H9 (cell line): Measurements from ENCODE around the gene TRMT1L. TPM values are rescaled to one million over a fixed set of nuclear protein-coding genes. Genes with fewer than 3 reads are reported as not detected.

Source experiments
- DNase-seq: peaks from one replicate; pipeline ENCODE4 v3.0.0-alpha.2; 2017
- H2AFZ ChIP-seq: one replicate; pipeline ENCODE4 v1.6.1; 2013; ENCODE audit warnings: mild to moderate bottlenecking, low read length, control low read depth, moderate library complexity
- H2AK5ac ChIP-seq: 2 replicates; pipeline ENCODE4 v1.6.1; 2013; ENCODE audit warnings: low read length, control low read depth, mixed read lengths; ENCODE audit not compliant: insufficient read length
- H2BK120ac ChIP-seq: one replicate; pipeline ENCODE4 v1.6.1; 2013; ENCODE audit warnings: low read depth, mild to moderate bottlenecking, low read length, control low read depth, inconsistent platforms; ENCODE audit not compliant: poor library complexity, severe bottlenecking
- H2BK12ac ChIP-seq: 2 replicates; pipeline ENCODE4 v1.6.1; 2013; ENCODE audit warnings: low read length, control low read depth, mixed read lengths, low read depth; ENCODE audit not compliant: insufficient read length
- H2BK15ac ChIP-seq: 2 replicates; pipeline ENCODE4 v1.6.1; 2013; ENCODE audit warnings: low read depth, low read length, control low read depth
- H2BK20ac ChIP-seq: one replicate; pipeline ENCODE4 v1.6.1; 2013; ENCODE audit warnings: low read depth, mild to moderate bottlenecking, low read length, control low read depth, inconsistent platforms; ENCODE audit not compliant: poor library complexity, severe bottlenecking
- H2BK5ac ChIP-seq: 2 replicates; pipeline ENCODE4 v1.6.1; 2013; ENCODE audit warnings: low read length, control low read depth, mixed read lengths; ENCODE audit not compliant: insufficient read length
- H3K14ac ChIP-seq: 2 replicates; pipeline ENCODE4 v1.6.1; 2013; ENCODE audit warnings: low read length, control low read depth; ENCODE audit not compliant: insufficient read depth
- H3K18ac ChIP-seq: 2 replicates; pipeline ENCODE4 v1.6.1; 2013; ENCODE audit warnings: low read depth, mild to moderate bottlenecking, mixed read lengths, low read length, control low read depth; ENCODE audit not compliant: insufficient read length
- H3K23ac ChIP-seq: 2 replicates; pipeline ENCODE4 v1.6.1; 2013; ENCODE audit warnings: low read length, control low read depth, mixed read lengths, low read depth; ENCODE audit not compliant: insufficient read length
- H3K23me2 ChIP-seq: 2 replicates; pipeline ENCODE4 v1.6.1; 2013; ENCODE audit warnings: low read depth, mild to moderate bottlenecking, mixed read lengths, low read length, control low read depth; ENCODE audit not compliant: insufficient read length, poor library complexity, severe bottlenecking
- H3K27ac ChIP-seq: 2 replicates; pipeline ENCODE4 v1.5.1; 2013; ENCODE audit warnings: low read length, control low read depth, mixed read lengths, low read depth; ENCODE audit not compliant: insufficient read length
- H3K27me3 ChIP-seq: 2 replicates; pipeline ENCODE4 v1.6.1; 2013; ENCODE audit warnings: low read length, control low read depth, inconsistent platforms; ENCODE audit not compliant: insufficient read depth
- H3K4ac ChIP-seq: 2 replicates; pipeline ENCODE4 v1.6.1; 2013; ENCODE audit warnings: low read depth, mild to moderate bottlenecking, control low read depth, inconsistent platforms, low read length, moderate library complexity
- H3K4me1 ChIP-seq: 2 replicates; pipeline ENCODE4 v1.6.1; 2013; ENCODE audit warnings: low read length, control low read depth, inconsistent platforms; ENCODE audit not compliant: insufficient read depth
- H3K4me2 ChIP-seq: 2 replicates; pipeline ENCODE4 v1.6.1; 2013; ENCODE audit warnings: low read length, control low read depth, mixed read lengths; ENCODE audit not compliant: insufficient read length, insufficient read depth
- H3K56ac ChIP-seq: 2 replicates; pipeline ENCODE4 v1.6.1; 2013; ENCODE audit warnings: low read depth, mild to moderate bottlenecking, mixed read lengths, low read length, control low read depth; ENCODE audit not compliant: insufficient read length
- H3K79me1 ChIP-seq: 2 replicates; pipeline ENCODE4 v1.6.1; 2013; ENCODE audit warnings: low read depth, mild to moderate bottlenecking, moderate library complexity, low read length, control low read depth, inconsistent platforms; ENCODE audit not compliant: insufficient read depth, poor library complexity, severe bottlenecking
- H3K79me2 ChIP-seq: 2 replicates; pipeline ENCODE4 v1.6.1; 2013; ENCODE audit warnings: low read length, control low read depth, inconsistent platforms; ENCODE audit not compliant: insufficient read depth
- H3K9ac ChIP-seq: 2 replicates; pipeline ENCODE4 v1.6.1; 2013; ENCODE audit warnings: low read length, control low read depth, mixed read lengths; ENCODE audit not compliant: insufficient read length; ENCODE audit errors: extremely low read depth
- H3K9me3 ChIP-seq: one replicate; pipeline ENCODE4 v1.6.1; 2013; ENCODE audit warnings: low read depth, low read length, inconsistent platforms; ENCODE audit not compliant: control insufficient read depth
- H3T11ph ChIP-seq: one replicate; pipeline ENCODE4 v1.6.1; 2013; ENCODE audit warnings: mild to moderate bottlenecking, low read length, control low read depth, inconsistent platforms
- H4K20me1 ChIP-seq: one replicate; pipeline ENCODE4 v1.6.1; 2013; ENCODE audit not compliant: control insufficient read depth, insufficient read length, insufficient read depth
- H4K5ac ChIP-seq: 2 replicates; pipeline ENCODE4 v1.6.1; 2013; ENCODE audit warnings: low read depth, mild to moderate bottlenecking, mixed read lengths, low read length, control low read depth; ENCODE audit not compliant: insufficient read length
- H4K8ac ChIP-seq: replicated peaks from 2 replicates; pipeline ENCODE4 v1.6.1; 2013; ENCODE audit warnings: low read length, control low read depth, mixed read lengths, low read depth; ENCODE audit not compliant: insufficient read length
- H4K91ac ChIP-seq: 2 replicates; pipeline ENCODE4 v1.6.1; 2013; ENCODE audit warnings: low read depth, mild to moderate bottlenecking, moderate library complexity, mixed read lengths, low read length, control low read depth; ENCODE audit not compliant: insufficient read length
- H3K27ac Mint-ChIP-seq, 3 experiments: 2 replicates in 2 of 3; 3 replicates in 1 of 3; pipeline ENCODE4 v1.8.0; 2020 to 2021; ENCODE audit warnings: mixed read lengths in 3 of 3, mild to moderate bottlenecking in 1 of 3, moderate library complexity in 1 of 3
- H3K27me3 Mint-ChIP-seq: 2 replicates; pipeline ENCODE4 v1.8.0; 2021; ENCODE audit warnings: low read depth, mild to moderate bottlenecking, moderate library complexity, mixed read lengths
- H3K36me3 Mint-ChIP-seq, 3 experiments: 2 replicates in 2 of 3; 3 replicates in 1 of 3; pipeline ENCODE4 v1.8.0; 2020 to 2021; ENCODE audit warnings: low read depth in 3 of 3, mixed read lengths in 3 of 3; ENCODE audit not compliant: insufficient read depth in 1 of 3
- H3K4me1 Mint-ChIP-seq, 2 experiments: 2 replicates each; pipeline ENCODE4 v1.8.0; 2020; ENCODE audit warnings: mixed read lengths in 2 of 2
- H3K4me3 Mint-ChIP-seq, 2 experiments: 2 replicates in 1 of 2; 3 replicates in 1 of 2; pipeline ENCODE4 v1.8.0; 2020 to 2021; ENCODE audit warnings: mild to moderate bottlenecking in 2 of 2, mixed read lengths in 2 of 2, moderate library complexity in 1 of 2
- H3K9me3 Mint-ChIP-seq, 2 experiments: 2 replicates in 1 of 2; 3 replicates in 1 of 2; pipeline ENCODE4 v1.8.0; 2020; ENCODE audit warnings: mild to moderate bottlenecking in 2 of 2, mixed read lengths in 2 of 2, moderate library complexity in 1 of 2
- CTCF ChIP-seq: fragments of 200-600 bp; sonication (generic); conservative IDR thresholded peaks from 3 replicates; pipeline ENCODE4 v1.8.0; 2021; ENCODE audit warnings: antibody characterized with exemption, mild to moderate bottlenecking
- WGBS: extraction: QIAGEN DNeasy Blood & Tissue Kit; methylation state at CpG from one replicate; pipeline ENCODE4 v1.1.7; 2013; ENCODE audit warnings: missing lambda C conversion rate, low lambda C conversion rate, mixed read lengths; ENCODE audit not compliant: insufficient read length; ENCODE audit errors: extremely low coverage; 5-methylcytosine and 5-hydroxymethylcytosine counted together
- total RNA-seq: library from RNA; stranded (reverse); gene quantifications from 2 replicates; pipeline ENCODE4 v1.2.1, GENCODE V29; 2021

The TRMT1L gene
- total RNA-seq, 1 experiment from 2014 or later, result 17.9 TPM

- no peak overlapping the region for H3K4me2 ChIP-seq
- no peaks in the 10 kb centered on the region for H3K27me3 ChIP-seq
- H4K5ac ChIP-seq, result no peak overlapping the region
- H2BK20ac ChIP-seq, result no peak overlapping the region
- Mint-ChIP-seq H3K9me3 (no peaks in the 10 kb centered on the region), H3K27me3 (no peaks in the 10 kb centered on the region; the same call in 1 of the 2 replicates), H3K36me3 (peaks cover 18 to 44% (median 32%) of the 10 kb centered on the region in 3 experiments), H3K4me3 (no peak overlapping the region), H3K4me1 (peaks cover 12 to 17% of the 10 kb centered on the region in 2 experiments), H3K27ac (no peak overlapping the region; a peak in 1 of 7 replicates)
- H3T11ph ChIP-seq, result no peak overlapping the region
- H3K9me3 ChIP-seq, result no peaks in the 10 kb centered on the region
- no peak overlapping the region for H2AK5ac ChIP-seq
- no peak overlapping the region for H3K23ac ChIP-seq
- H3K18ac ChIP-seq, result no peak overlapping the region
- no peak overlapping the region for H3K4ac ChIP-seq
- no peak overlapping the region for H3K9ac ChIP-seq
- H2BK15ac ChIP-seq, result no peak overlapping the region
- no peak overlapping the region for H3K56ac ChIP-seq
- H3K27ac ChIP-seq, result no peak overlapping the region
- no CpG with 5 or more reads among the region's 1 CpG for WGBS
- no peak overlapping the region for H2BK5ac ChIP-seq
- H2BK12ac ChIP-seq, result no peak overlapping the region
- H4K91ac ChIP-seq, result no peak overlapping the region
- H4K8ac ChIP-seq, result no peak overlapping the region
- no peaks in the 10 kb centered on the region for H3K23me2 ChIP-seq
- no peaks in the 10 kb centered on the region for H4K20me1 ChIP-seq
- no peak for DNase-seq
- H2AFZ ChIP-seq, result no peak overlapping the region
- H3K4me1 ChIP-seq, result no peaks in the 10 kb centered on the region
- peaks cover 10% of the 10 kb centered on the region for H3K79me1 ChIP-seq
- TF ChIP-seq CTCF, result no peak
- H3K79me2 ChIP-seq, result peaks cover 13% of the 10 kb centered on the region; the same call in 1 of the 2 replicates
- no peak overlapping the region for H2BK120ac ChIP-seq
- H3K14ac ChIP-seq, result no peak overlapping the region
Observed at GRCh38 chr1:185087101-185087500, 69.7 kb downstream of the TRMT1L start.
